ENCODE measurements around the gene PYHIN1. TPM values are rescaled to one million over a fixed set of nuclear protein-coding genes. Genes with fewer than 3 reads are reported as not detected.
"Not testable (repeated sequence)": the region's sequence is repeated elsewhere in the genome, so short reads cannot be mapped to it uniquely, and the experiment has no call there.

PYHIN1 gene
- polyA plus RNA-seq, 2 of the 4 experiments (the other 2 are of a cell fraction): not detected

DNA sequence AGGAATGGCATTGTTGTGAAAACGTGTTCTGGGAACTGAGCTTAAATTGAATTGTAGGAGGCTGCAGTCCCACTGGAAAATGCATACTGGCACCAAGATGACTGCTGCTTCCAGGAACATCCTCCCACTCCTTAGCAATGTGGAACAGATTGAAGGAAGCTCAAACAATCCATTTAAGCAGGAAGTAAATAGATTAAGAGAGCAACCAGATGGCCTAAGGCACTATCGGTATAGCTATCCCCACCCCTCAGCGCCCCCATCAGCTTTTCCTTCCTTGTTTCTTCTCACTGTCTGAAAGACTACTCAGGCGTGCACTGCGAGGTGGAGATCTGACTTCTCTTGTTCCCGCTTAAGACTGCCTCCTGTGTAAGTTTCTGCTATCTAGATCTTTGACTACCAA lies 74.3 kb downstream of the PYHIN1 start:
- no peak for DNase-seq (ENCODE audit: low read depth in 1 of 2, low spot score in 1 of 2)
- no peak overlapping the region for H3K4me3 ChIP-seq
- FAIRE-seq: no peak
- no peaks in the 10 kb centered on the region for H3K4me1 ChIP-seq
- no peak for ATAC-seq
- H3K27ac ChIP-seq: no peak overlapping the region
- CTCF ChIA-PET: interaction anchor here (0.7 to 1.3 kb wide), 2 partner anchors 801 to 1033 kb away, joined by 3 read pairs; no protein-coding TSS in a partner anchor
- TF ChIP-seq POLR2AphosphoS2 (conservative IDR thresholded peaks at IDR 0.05; ENCODE audit: low read length) (no peak), BHLHE40 (IDR thresholded peaks at IDR 0.05; ENCODE audit: low read depth, low read length) (no peak), ZFP36 (IDR thresholded peaks at IDR 0.05; ENCODE audit: borderline replicate concordance, partially characterized antibody) (no peak), FOSL2 (IDR thresholded peaks at IDR 0.05) (no peak), FOSL2 (CRISPR knock-in tag; IDR thresholded peaks at IDR 0.05) (no peak), PHF8 (IDR thresholded peaks at IDR 0.05; ENCODE audit: borderline replicate concordance, low read depth) (no peak), NR3C1 (IDR thresholded peaks at IDR 0.05) (no peak), MAFK (IDR thresholded peaks at IDR 0.05; ENCODE audit: partially characterized antibody) (no peak), RAD21 (conservative IDR thresholded peaks at IDR 0.05 in 1 of 2, IDR thresholded peaks at IDR 0.05 in 1 of 2) (no peak), JUN (IDR thresholded peaks at IDR 0.05) (no peak), EHF (CRISPR knock-in tag; IDR thresholded peaks at IDR 0.05) (no peak), RFX5 (IDR thresholded peaks at IDR 0.05) (no peak), EP300 (IDR thresholded peaks at IDR 0.05) (no peak), CHD4 (IDR thresholded peaks at IDR 0.05; ENCODE audit: borderline replicate concordance) (no peak), NPAS2 (CRISPR knock-in tag; IDR thresholded peaks at IDR 0.05; ENCODE audit: borderline replicate concordance) (no peak), TFCP2L1 (CRISPR knock-in tag; IDR thresholded peaks at IDR 0.05) (no peak)
- TF ChIP-seq, protein P1, sequence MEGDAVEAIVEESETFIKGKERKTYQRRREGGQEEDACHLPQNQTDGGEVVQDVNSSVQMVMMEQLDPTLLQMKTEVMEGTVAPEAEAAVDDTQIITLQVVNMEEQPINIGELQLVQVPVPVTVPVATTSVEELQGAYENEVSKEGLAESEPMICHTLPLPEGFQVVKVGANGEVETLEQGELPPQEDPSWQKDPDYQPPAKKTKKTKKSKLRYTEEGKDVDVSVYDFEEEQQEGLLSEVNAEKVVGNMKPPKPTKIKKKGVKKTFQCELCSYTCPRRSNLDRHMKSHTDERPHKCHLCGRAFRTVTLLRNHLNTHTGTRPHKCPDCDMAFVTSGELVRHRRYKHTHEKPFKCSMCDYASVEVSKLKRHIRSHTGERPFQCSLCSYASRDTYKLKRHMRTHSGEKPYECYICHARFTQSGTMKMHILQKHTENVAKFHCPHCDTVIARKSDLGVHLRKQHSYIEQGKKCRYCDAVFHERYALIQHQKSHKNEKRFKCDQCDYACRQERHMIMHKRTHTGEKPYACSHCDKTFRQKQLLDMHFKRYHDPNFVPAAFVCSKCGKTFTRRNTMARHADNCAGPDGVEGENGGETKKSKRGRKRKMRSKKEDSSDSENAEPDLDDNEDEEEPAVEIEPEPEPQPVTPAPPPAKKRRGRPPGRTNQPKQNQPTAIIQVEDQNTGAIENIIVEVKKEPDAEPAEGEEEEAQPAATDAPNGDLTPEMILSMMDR (IDR thresholded peaks at IDR 0.05): no peak
- TF ChIP-seq, protein P2, sequence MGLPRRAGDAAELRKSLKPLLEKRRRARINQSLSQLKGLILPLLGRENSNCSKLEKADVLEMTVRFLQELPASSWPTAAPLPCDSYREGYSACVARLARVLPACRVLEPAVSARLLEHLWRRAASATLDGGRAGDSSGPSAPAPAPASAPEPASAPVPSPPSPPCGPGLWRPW (IDR thresholded peaks at IDR 0.05): no peak
- TF ChIP-seq, protein P3, sequence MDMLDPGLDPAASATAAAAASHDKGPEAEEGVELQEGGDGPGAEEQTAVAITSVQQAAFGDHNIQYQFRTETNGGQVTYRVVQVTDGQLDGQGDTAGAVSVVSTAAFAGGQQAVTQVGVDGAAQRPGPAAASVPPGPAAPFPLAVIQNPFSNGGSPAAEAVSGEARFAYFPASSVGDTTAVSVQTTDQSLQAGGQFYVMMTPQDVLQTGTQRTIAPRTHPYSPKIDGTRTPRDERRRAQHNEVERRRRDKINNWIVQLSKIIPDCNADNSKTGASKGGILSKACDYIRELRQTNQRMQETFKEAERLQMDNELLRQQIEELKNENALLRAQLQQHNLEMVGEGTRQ (IDR thresholded peaks at IDR 0.05): no peak
- TF ChIP-seq, protein P4, sequence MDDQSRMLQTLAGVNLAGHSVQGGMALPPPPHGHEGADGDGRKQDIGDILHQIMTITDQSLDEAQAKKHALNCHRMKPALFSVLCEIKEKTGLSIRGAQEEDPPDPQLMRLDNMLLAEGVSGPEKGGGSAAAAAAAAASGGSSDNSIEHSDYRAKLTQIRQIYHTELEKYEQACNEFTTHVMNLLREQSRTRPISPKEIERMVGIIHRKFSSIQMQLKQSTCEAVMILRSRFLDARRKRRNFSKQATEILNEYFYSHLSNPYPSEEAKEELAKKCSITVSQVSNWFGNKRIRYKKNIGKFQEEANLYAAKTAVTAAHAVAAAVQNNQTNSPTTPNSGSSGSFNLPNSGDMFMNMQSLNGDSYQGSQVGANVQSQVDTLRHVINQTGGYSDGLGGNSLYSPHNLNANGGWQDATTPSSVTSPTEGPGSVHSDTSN (IDR thresholded peaks at IDR 0.05): no peak
- 41% methylated on average over 6 of the region's 6 CpGs for WGBS (ENCODE audit: missing lambda C conversion rate)
- H3K9me3 ChIP-seq: no peaks in the 10 kb centered on the region
- no peak overlapping the region for H3K4me2 ChIP-seq
- POLR2A ChIA-PET: no interaction called here

DNA sequence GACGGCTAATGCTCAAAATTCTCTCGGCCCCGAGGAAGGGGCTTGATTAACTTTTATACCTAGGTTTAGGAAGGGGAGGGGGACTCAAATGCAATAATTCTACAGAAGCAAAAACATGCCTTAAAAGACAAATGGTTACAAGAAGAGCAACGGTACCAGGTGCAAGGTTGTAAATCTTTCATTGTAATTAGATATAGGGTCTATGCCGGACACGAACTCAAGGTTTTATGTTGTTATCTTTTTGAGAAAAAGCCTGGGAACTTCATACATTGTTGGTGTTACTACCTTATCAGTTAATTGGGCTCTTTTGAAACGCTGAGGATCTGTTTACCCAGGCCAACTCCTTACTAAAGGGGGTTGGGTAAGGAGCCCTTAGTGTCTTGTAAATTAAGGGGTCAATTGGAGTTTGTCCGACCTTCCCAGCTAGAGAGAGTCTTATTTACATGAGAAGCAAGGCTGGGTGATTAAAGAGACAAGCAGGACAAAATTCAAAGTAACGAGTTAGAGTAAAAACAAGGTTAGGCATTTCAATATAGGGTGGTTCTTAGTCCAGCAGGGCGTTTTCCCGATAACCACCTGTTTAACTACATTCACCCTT lies 75.0 kb downstream of the PYHIN1 start:
- 42% methylated on average over 11 of the region's 11 CpGs for WGBS (ENCODE audit: missing lambda C conversion rate)
- POLR2A ChIA-PET; H3K4me1 ChIP-seq; H3K9me3 ChIP-seq; H3K4me3 ChIP-seq; DNase-seq (ENCODE audit: low read depth in 1 of 2, low spot score in 1 of 2); H3K4me2 ChIP-seq; ATAC-seq; FAIRE-seq; H3K27ac ChIP-seq: not testable (repeated sequence)
- CTCF ChIA-PET: interaction anchor here (1.3 kb wide), 1 partner anchor 802 kb away, joined by 3 read pairs; no protein-coding TSS in a partner anchor

DNA sequence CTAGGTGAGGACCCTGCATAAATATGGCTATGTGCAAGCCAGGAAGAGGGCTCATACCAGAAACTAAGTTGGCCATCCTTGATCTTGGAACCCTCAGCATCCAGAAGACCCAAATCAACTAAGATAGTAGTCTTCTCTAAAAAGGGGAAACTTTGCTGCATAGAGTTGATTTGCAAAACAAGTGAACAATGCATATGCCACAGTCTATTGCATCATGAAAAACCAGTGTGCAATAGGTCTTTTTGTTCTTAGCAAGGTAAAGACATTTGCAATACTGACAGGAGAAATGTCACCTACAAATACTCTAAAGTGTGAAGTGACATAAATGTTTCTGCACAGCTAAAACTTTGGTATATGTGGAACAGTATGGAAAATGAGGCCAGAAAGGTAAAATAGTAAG lies 76.4 kb downstream of the PYHIN1 start:
- H3K4me3 ChIP-seq: no peak overlapping the region
- DNase-seq (ENCODE audit: low read depth in 1 of 2, low spot score in 1 of 2) (no peak), FAIRE-seq (peak; percentile 18), ATAC-seq (no peak)
- H3K9me3 ChIP-seq: no peaks in the 10 kb centered on the region
- no peaks in the 10 kb centered on the region for H3K4me1 ChIP-seq
- no peak overlapping the region for H3K27ac ChIP-seq
- POLR2A ChIA-PET: no interaction called here
- no peak for TF ChIP-seq HEYL (CRISPR knock-in tag; IDR thresholded peaks at IDR 0.05)
- TF ChIP-seq, protein P5, sequence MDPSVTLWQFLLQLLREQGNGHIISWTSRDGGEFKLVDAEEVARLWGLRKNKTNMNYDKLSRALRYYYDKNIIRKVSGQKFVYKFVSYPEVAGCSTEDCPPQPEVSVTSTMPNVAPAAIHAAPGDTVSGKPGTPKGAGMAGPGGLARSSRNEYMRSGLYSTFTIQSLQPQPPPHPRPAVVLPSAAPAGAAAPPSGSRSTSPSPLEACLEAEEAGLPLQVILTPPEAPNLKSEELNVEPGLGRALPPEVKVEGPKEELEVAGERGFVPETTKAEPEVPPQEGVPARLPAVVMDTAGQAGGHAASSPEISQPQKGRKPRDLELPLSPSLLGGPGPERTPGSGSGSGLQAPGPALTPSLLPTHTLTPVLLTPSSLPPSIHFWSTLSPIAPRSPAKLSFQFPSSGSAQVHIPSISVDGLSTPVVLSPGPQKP (IDR thresholded peaks at IDR 0.05; ENCODE audit: low read depth, low read length): no peak
- TF ChIP-seq, protein P6, sequence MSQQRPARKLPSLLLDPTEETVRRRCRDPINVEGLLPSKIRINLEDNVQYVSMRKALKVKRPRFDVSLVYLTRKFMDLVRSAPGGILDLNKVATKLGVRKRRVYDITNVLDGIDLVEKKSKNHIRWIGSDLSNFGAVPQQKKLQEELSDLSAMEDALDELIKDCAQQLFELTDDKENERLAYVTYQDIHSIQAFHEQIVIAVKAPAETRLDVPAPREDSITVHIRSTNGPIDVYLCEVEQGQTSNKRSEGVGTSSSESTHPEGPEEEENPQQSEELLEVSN (IDR thresholded peaks at IDR 0.05; ENCODE audit: borderline replicate concordance, low read depth): no peak
- CTCF ChIA-PET: interaction anchor here (0.7 kb wide), 1 partner anchor 9 kb away, joined by 3 read pairs; no protein-coding TSS in a partner anchor
- no peak overlapping the region for H3K4me2 ChIP-seq

Data from A549 (cell line).